Epithelial cell of alveolus of lung (primary cell): Measurements from ENCODE around the gene MAP2K2. TPM values are rescaled to one million over a fixed set of nuclear protein-coding genes. Genes with fewer than 3 reads are reported as not detected.

ENCODE experiments used
- total RNA-seq: library from RNA; depleted of rRNA; stranded (reverse); fragments of >200 nt; gene quantifications from 2 replicates; pipeline ENCODE4 v1.2.1, GENCODE V29; 2015

MAP2K2 gene
- total RNA-seq: 180 and 195 TPM in 2 replicates

GRCh38 chr19:4123615-4124568 is at the start of gene MAP2K2:
Gene MAP2K2, minus strand, starts transcription at chr19:4124122. Its CDS starts 247 bp downstream, at chr19:4123875.

GRCh38 chr19:4066682-4067395 is 57.1 kb downstream of the MAP2K2 start, which contains the start of gene ZBTB7A:
Gene ZBTB7A, minus strand, starts transcription at chr19:4066899. Its CDS starts 11,667 bp downstream, at chr19:4055232.

Other genes starting within 250 kb of the MAP2K2 start
- 0.13 and 3.4 TPM in 2 replicates for gene ATCAY, start 243.4 kb downstream of the MAP2K2 start, total RNA-seq
- not detected in 2 replicates for gene NMRK2, start 191.1 kb downstream of the MAP2K2 start, total RNA-seq
- gene DAPK3, start 153.0 kb downstream of the MAP2K2 start, total RNA-seq: 81.2 and 83.6 TPM in 2 replicates
- gene EEF2, start 138.7 kb downstream of the MAP2K2 start, total RNA-seq: 3,183 and 4,926 TPM in 2 replicates
- 20.0 and 23.9 TPM in 2 replicates for gene PIAS4, start 116.4 kb downstream of the MAP2K2 start, total RNA-seq
- gene ZBTB7A, start 57.2 kb downstream of the MAP2K2 start, total RNA-seq: 30.4 and 35.6 TPM in 2 replicates
- not detected in 2 replicates for gene CREB3L3, start 29.5 kb upstream of the MAP2K2 start, total RNA-seq
- 24.6 and 29.1 TPM in 2 replicates for gene SIRT6, start 58.4 kb upstream of the MAP2K2 start, total RNA-seq
- 1.4 TPM in 1 of 2 replicates, not detected in the other for gene ANKRD24, start 58.6 kb upstream of the MAP2K2 start, total RNA-seq
- gene EBI3, start 105.4 kb upstream of the MAP2K2 start, total RNA-seq: 0.39 TPM in 1 of 2 replicates, not detected in the other
- 21.5 and 24.9 TPM in 2 replicates for gene YJU2, start 123.0 kb upstream of the MAP2K2 start, total RNA-seq
- gene SHD, start 155.1 kb upstream of the MAP2K2 start, total RNA-seq: 2.2 TPM in 1 of 2 replicates, not detected in the other
- not detected in 2 replicates for gene TMIGD2, start 178.3 kb upstream of the MAP2K2 start, total RNA-seq
- gene FSD1, start 180.5 kb upstream of the MAP2K2 start, total RNA-seq: 21.2 and 30.5 TPM in 2 replicates
- gene STAP2, start 214.7 kb upstream of the MAP2K2 start, total RNA-seq: 3.0 and 7.1 TPM in 2 replicates
- 2.7 and 4.3 TPM in 2 replicates for gene MPND, start 219.4 kb upstream of the MAP2K2 start, total RNA-seq